DOHH2 (cell line): ENCODE data around the gene DAPP1.

Experiments used
- H3F3A ChIP-seq: fragments of 200-600 bp; sonication (generic), shearing (Covaris generic); 2 replicates; pipeline ENCODE4 v1.6.0; 2016; ENCODE audit warnings: antibody characterized with exemption, mild to moderate bottlenecking; ENCODE audit not compliant: control insufficient read depth, insufficient read depth
- H3K27ac ChIP-seq: fragments of 200-600 bp; sonication (generic); 2 replicates; pipeline ENCODE4 v1.5.1; 2014; ENCODE audit warnings: low read depth, mild to moderate bottlenecking, low read length, moderate library complexity
- H3K27me3 ChIP-seq: fragments of 200-600 bp; sonication (generic); 2 replicates; pipeline ENCODE4 v1.6.1; 2014; ENCODE audit warnings: mild to moderate bottlenecking, low read length, mixed read lengths; ENCODE audit not compliant: control insufficient read depth
- H3K36me3 ChIP-seq: fragments of 200-600 bp; sonication (generic); 2 replicates; pipeline ENCODE4 v1.6.1; 2014; ENCODE audit warnings: mild to moderate bottlenecking, low read length, moderate library complexity, mixed read lengths; ENCODE audit not compliant: control insufficient read depth
- H3K4me1 ChIP-seq: fragments of 200-600 bp; sonication (generic); 2 replicates; pipeline ENCODE4 v1.6.1; 2014; ENCODE audit warnings: mild to moderate bottlenecking, low read length, mixed read lengths; ENCODE audit not compliant: control insufficient read depth
- H3K4me2 ChIP-seq: fragments of 200-600 bp; sonication (generic); 2 replicates; pipeline ENCODE4 v1.6.0; 2014; ENCODE audit warnings: mild to moderate bottlenecking, low read length, moderate library complexity
- H3K4me3 ChIP-seq: fragments of 200-600 bp; sonication (generic); 2 replicates; pipeline ENCODE4 v1.5.1; 2014; ENCODE audit warnings: mild to moderate bottlenecking, low read length, mixed read lengths
- H3K79me2 ChIP-seq: fragments of 200-600 bp; sonication (generic); 2 replicates; pipeline ENCODE4 v1.6.1; 2014; ENCODE audit warnings: mild to moderate bottlenecking, low read length, mixed read lengths; ENCODE audit not compliant: control insufficient read depth
- H3K9me2 ChIP-seq: fragments of 200-600 bp; sonication (generic); replicated peaks from 2 replicates; pipeline ENCODE4 v1.6.1; 2014; ENCODE audit warnings: mild to moderate bottlenecking, low read length, mixed read lengths; ENCODE audit not compliant: control insufficient read depth
- H3K9me3 ChIP-seq: fragments of 200-600 bp; sonication (generic); 2 replicates; pipeline ENCODE4 v1.6.1; 2014; ENCODE audit warnings: antibody characterized with exemption, low read length, mixed read lengths; ENCODE audit not compliant: control insufficient read depth, insufficient read depth
- H4K20me1 ChIP-seq: fragments of 200-600 bp; sonication (generic); 2 replicates; pipeline ENCODE4 v1.6.0; 2014; ENCODE audit warnings: low read depth, mild to moderate bottlenecking, antibody characterized with exemption, low read length, moderate library complexity; ENCODE audit not compliant: control insufficient read depth, insufficient read depth
- EZH2phosphoT487 ChIP-seq: fragments of 200-600 bp; sonication (generic); IDR thresholded peaks from 2 replicates; pipeline ENCODE4 v1.6.1; 2017; ENCODE audit warnings: borderline replicate concordance, mild to moderate bottlenecking, antibody characterized with exemption, low read length, moderate library complexity, mixed read lengths
- TF ChIP-seq, protein P1 (sequence below): fragments of 200-600 bp; sonication (generic); IDR thresholded peaks from one replicate; pipeline ENCODE4 v1.5.1; 2014; ENCODE audit warnings: antibody characterized with exemption, mild to moderate bottlenecking, low read depth, low read length; ENCODE audit not compliant: poor library complexity, severe bottlenecking

DAPP1 gene

DNA sequence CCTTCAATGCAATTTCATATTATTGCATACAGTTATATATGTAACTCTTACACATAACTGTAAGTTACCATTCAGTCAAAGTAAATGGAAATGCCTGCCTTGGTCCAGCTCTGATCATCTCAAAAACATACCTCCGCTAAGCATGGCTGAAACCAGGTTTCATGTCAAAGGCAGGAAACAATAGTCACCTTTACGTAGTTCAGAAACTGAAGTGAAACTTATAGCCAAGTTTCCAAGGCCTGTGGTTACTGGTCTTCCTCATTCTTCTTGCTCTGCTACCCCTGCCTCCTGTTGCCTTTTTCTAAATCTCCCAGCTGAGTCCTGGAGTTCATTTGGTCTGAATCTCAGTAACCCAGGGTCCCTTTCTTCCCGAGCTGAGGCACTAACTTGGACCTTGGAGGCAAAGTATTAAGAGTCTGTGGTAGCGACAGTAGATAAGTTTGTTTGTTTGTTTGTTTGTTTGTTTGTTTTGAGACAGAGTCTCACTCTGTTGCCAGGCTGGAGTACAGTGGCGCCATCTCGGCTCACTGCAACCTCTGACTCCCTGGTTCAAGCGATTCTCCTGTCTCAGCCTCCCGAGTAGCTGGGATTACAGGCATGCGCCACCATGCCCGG is 30.8 kb downstream of the DAPP1 start:
- H3K79me2 ChIP-seq, result no peaks in the 10 kb centered on the region
- no peak for TF ChIP-seq EZH2phosphoT487
- TF ChIP-seq, protein P1, sequence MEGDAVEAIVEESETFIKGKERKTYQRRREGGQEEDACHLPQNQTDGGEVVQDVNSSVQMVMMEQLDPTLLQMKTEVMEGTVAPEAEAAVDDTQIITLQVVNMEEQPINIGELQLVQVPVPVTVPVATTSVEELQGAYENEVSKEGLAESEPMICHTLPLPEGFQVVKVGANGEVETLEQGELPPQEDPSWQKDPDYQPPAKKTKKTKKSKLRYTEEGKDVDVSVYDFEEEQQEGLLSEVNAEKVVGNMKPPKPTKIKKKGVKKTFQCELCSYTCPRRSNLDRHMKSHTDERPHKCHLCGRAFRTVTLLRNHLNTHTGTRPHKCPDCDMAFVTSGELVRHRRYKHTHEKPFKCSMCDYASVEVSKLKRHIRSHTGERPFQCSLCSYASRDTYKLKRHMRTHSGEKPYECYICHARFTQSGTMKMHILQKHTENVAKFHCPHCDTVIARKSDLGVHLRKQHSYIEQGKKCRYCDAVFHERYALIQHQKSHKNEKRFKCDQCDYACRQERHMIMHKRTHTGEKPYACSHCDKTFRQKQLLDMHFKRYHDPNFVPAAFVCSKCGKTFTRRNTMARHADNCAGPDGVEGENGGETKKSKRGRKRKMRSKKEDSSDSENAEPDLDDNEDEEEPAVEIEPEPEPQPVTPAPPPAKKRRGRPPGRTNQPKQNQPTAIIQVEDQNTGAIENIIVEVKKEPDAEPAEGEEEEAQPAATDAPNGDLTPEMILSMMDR, result no peak
- H4K20me1 ChIP-seq, result no peaks in the 10 kb centered on the region; the same call in 1 of the 2 replicates
- H3K4me1 ChIP-seq, result peaks cover 60% of the 10 kb centered on the region
- H3K4me3 ChIP-seq, result peak overlapping the region; percentile 55
- no peaks in the 10 kb centered on the region for H3K9me2 ChIP-seq
- H3K36me3 ChIP-seq, result peaks cover 62% of the 10 kb centered on the region
- peaks cover 5% of the 10 kb centered on the region; the same call in 1 of the 2 replicates for H3F3A ChIP-seq
- no peaks in the 10 kb centered on the region for H3K27me3 ChIP-seq
- peak overlapping the region; percentile 72 for H3K27ac ChIP-seq
- peak overlapping the region; percentile 61 for H3K4me2 ChIP-seq
- no peaks in the 10 kb centered on the region for H3K9me3 ChIP-seq

DNA sequence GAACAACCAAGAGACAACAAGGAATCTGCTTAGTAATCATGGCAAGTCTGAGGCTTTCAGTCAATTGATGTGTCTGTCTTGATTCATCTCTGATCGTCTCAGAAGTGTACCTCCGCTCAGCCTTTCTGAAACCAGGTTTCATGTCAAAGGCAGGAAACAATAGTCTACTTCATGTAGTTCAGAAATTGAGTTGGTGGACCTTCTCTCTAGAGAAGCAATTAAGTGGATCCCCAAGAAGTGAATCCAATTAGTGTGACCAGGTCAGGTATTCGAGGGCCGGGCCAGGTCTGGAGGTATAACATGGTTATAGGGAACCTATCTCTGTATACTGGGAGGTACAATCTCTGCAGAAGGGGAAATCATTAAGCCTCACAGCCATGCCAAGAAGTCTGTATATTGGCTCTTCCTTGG is 32.0 kb downstream of the DAPP1 start:
- Histone ChIP-seq H3K79me2 (no peaks in the 10 kb centered on the region), H3K4me1 (peaks cover 51% of the 10 kb centered on the region), H3K4me3 (no peak overlapping the region)

DNA sequence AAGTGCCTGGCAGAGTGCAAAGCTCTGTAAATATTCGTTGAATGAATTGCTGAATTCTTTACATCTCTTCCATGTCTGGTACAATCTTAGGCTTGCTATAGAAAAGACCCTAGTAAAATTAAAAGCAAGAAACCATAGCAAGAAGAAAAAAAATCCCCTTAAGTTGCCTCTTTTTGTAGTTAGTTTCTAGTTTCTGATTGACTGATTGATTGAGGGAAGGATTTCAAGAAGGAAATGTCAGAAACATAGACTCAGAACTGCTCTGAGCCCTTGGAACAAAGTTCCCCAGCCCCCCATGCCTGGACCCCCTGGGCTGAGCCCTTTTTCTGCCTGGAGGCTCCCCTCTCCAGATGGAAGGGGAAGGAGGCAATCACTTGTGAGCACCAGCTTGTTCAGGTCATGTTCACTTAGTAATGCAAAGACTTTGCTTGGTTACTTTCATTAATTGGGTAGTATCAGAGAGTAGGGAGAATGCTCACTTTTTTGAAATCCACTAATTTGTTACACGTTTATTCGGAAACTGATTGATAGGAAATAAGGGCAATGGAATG is 35.6 kb downstream of the DAPP1 start:
- H4K20me1 ChIP-seq, result no peaks in the 10 kb centered on the region; the same call in 1 of the 2 replicates
- no peaks in the 10 kb centered on the region for H3K9me2 ChIP-seq
- H3K79me2 ChIP-seq, result no peaks in the 10 kb centered on the region
- H3K4me2 ChIP-seq, result no peak overlapping the region
- H3K4me3 ChIP-seq, result no peak overlapping the region
- peaks cover under 1% of the 10 kb centered on the region; the same call in 1 of the 2 replicates for H3F3A ChIP-seq
- TF ChIP-seq EZH2phosphoT487, result no peak
- TF ChIP-seq, protein P1, result no peak
- H3K36me3 ChIP-seq, result peaks cover 61% of the 10 kb centered on the region
- H3K27me3 ChIP-seq, result no peaks in the 10 kb centered on the region
- no peaks in the 10 kb centered on the region for H3K9me3 ChIP-seq
- peaks cover 33% of the 10 kb centered on the region for H3K4me1 ChIP-seq
- H3K27ac ChIP-seq, result no peak overlapping the region

More for the DNA sequence above, 32.0 kb downstream of the DAPP1 start:
- peaks cover 5% of the 10 kb centered on the region; the same call in 1 of the 2 replicates for H3F3A ChIP-seq
- H3K9me3 ChIP-seq, result no peaks in the 10 kb centered on the region
- H3K27ac ChIP-seq, result no peak overlapping the region
- TF ChIP-seq, protein P1, result no peak
- TF ChIP-seq EZH2phosphoT487, result no peak
- no peaks in the 10 kb centered on the region for H3K27me3 ChIP-seq
- H3K4me2 ChIP-seq, result no peak overlapping the region
- H4K20me1 ChIP-seq, result no peaks in the 10 kb centered on the region; the same call in 1 of the 2 replicates
- no peaks in the 10 kb centered on the region for H3K9me2 ChIP-seq
- peaks cover 62% of the 10 kb centered on the region for H3K36me3 ChIP-seq
